ENCODE data around the gene LRRC72.
"Not testable (repeated sequence)": the region's sequence is repeated elsewhere in the genome, so short reads cannot be mapped to it uniquely, and the experiment has no call there.

LRRC72 gene

DNA sequence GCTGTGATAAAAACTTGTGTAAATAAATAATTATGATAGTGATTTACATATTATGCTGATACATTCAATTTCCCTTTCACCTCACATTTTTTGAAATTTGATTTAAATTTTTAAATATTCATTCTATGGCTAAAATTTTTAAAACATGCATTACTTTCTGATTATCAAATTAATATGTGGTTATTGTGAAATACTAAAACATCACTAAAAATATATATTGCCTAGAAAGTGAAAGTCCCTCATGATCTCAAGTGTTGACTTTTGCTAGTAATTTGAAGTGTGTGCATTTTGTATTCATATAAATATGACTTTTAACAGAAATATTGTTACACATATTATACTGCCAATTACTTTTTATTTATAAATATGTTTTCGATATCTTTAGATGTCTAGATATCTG, 3.1 kb downstream of the LRRC72 start:
- DNase-seq: no peak

DNA sequence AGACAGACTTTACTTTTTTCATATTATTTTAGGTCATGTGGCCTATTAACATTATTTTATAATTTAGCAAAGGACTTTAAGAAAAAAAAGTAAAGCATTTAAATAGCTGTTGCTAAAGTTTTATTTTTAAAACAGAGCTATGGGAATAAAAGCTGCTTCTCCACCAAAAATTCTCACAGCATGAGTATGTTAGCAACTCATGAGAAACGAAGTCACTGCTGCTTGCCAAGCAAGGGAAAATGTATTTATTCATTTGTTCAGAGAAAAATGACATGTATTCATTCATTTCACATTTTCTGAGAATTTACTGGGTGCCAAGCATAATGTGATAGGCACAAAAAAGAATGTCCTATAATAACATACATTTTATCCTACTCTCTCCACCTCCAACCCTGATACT, 5.1 kb downstream of the LRRC72 start:
- no peak for DNase-seq

DNA sequence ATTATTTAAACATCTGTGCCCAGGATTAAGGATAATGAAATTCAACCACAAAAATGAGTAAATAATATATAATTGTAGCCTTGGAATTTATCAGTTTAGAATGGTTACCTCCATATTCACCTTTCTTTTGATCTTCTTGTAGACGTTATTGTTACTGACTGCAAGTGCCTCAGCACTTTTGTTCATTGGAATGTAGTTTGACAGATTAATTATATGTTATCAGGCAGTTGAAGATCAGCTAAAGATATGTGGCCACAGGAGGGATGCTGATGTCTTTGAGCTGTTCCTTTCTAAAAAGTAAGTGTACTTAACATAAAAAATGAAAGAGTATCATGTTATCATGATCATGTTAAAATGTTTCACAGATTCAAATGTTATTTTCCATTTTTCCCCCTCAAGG, 5.6 kb downstream of the LRRC72 start:
- no peak for DNase-seq

DNA sequence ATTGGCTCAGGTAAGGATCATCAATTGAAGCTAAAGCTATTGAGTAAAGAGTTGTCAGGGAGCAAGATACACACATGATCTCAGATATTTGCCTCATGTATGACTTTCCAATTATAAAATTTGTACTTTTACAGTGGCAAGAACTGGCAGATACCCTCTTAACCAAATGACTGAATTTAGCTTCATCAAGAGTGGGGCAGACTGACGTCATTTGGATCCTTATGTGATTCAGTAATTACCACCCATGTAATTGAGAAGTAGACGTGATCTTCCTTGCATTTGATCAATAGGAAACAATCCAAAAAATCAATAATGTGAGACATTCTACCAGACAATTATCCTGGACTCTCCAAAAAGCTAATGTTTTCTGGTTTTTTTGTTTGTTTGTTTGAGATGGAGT, 8.9 kb downstream of the LRRC72 start:
- DNase-seq: no peak

DNA sequence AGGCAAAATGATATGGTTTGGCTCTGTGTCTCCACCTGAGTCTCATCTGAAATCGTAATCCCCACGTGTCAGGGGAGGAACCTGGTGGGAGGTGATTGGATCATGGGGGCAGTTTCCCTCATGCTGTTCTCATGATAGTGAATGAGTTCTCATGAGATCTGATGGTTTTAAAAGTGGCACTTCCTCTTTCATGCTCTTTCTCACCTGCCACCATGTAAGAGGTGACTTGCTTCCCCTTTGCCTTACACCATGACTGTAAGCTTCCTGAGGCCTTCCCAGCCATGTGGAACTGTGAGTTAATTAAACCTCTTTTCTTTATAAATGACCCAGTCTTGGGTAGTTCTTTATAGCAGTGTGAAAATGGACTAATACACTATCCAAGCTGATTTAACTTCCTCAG, 13.9 kb downstream of the LRRC72 start:
- not testable (repeated sequence) for DNase-seq

DNA sequence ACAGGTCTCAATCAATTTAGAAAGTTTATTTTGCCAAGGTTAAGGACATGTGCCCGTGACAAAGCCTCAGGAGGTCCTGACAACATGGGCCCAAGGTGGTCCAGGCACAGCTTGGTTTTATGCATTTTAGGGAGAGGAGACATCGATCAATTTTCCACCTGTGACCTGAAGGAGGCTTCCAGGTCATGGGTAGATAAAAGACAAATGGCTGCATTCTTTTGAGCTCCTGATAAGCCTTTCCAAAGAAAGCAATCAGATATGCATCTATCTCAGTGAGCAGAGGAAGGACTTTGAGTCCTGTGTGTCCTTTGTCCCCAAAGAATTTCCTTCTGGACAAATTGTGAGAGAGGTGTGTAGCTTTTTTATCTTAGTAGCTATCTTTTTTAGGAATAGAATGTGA, 15.8 kb downstream of the LRRC72 start:
- no peak for DNase-seq

DNA sequence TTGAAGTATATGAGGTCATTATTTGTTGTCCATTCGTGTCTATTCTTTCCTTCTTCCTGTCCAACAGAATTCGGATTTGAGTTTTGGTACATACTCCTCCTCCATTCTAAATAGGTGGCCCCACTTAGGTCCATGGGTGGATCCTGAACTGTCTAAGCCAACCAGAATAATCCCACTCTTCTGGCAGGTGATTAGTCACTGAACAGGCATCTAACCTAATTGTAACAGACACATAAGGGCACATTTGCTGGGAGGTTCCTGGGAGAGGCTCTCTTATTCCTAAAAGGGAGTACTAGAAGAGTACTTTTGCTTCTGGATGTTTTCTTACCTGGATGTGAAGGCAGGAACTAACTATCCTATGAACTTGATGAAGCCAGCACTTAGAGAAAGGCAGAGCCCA, 16.8 kb downstream of the LRRC72 start:
- DNase-seq: no peak

DNA sequence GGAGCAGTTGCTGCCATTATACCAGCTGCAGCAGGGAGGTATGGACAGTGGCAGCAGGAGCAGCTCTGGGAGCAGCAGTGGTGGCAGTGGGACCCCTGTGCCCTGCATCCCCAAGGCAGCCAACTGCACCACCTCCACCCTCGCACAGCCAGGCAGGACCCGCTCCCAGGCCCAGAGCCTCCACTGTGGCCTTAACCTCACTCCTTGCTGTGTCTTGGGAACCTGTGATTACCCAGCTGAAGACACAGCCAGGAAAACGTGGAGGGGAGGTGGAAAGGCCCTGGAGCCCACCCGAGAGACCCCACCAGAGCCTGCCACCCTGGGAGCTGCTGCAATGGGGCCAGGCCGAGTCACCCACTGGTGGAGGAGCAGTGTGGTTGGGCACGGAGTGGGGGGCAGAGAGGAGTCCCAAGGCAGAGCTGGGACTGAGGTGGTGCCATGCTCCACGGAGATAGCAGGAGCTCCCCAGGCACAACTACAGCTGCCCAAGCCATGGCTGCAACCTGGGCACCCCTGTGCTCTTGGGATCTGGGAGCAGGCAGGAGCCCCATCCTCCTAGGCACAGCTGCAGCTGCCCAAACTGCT, 20.4 kb downstream of the LRRC72 start:
- DNase-seq: no peak

DNA sequence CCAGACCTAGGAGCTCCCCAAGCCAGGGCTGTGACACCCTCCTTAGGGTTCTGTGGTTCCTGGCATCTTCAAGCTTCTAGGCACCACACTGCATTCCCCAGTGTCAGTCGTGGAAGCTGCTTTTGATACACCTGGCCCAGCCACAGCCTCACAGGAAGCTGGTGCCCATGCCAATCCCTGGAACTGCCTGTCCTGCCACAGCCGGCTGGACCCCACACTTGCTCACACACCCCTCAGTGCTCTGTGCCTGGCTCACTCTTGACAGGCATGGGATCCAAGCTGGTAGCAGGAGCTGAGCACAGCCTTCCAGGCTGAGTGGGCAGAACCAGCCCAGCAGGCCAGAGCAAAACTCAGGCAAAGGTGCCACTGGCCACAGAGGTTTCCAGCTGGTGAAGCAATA, 21.8 kb downstream of the LRRC72 start:
- DNase-seq: no peak

DNA sequence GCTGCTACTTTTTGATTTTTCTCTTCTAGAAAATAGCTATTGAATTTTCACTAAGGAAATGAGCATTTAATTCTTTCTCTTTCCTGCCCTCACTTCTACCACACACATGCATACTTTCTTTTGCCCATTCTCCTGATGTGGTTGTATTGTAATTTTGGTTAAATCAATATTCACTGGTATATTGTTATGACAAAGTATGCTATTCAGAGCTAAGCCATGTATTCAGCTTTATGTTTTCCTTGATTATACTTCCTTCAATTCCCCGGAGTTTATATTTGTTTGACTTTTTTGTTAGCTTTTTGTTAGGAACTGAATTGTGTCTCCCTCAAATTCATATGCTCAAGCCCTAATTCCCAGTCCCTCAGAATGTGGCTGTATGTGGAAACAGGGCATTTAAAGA, 24.0 kb downstream of the LRRC72 start:
- DNase-seq: no peak

DNA sequence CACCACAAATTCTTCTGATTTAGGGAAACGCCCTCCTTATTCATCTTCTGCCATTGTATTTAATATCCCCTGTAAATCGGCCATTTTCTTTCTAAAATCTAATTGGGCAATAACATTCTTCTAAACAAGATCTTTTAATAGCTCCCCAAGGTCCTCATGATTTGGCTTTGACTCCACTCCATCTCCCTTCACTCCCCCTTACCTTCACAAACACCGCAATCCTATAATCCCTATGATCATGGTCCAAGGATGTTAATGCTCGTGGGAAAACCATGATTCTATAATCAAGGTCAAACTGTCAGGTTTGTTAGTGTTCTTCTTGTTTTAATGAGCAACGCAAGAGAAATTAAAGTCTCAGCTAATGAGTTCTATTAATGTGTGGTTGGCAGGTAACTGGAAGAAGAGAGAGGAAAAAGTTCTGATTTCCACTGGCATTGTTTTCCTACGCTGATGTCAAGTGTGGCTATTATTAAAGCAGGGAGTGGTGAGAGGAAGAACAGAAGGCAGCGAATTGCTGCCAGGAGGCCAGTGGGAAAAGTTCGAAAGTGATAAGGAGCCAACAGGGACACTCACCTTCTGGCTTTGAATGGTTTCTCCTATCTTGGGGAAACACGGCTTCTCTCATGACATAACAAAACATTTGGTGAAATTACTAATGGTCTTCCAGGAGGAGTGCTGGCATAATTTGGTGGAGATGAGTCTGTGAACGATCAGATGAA, 28.1 kb downstream of the LRRC72 start:
- no peak for DNase-seq

DNA sequence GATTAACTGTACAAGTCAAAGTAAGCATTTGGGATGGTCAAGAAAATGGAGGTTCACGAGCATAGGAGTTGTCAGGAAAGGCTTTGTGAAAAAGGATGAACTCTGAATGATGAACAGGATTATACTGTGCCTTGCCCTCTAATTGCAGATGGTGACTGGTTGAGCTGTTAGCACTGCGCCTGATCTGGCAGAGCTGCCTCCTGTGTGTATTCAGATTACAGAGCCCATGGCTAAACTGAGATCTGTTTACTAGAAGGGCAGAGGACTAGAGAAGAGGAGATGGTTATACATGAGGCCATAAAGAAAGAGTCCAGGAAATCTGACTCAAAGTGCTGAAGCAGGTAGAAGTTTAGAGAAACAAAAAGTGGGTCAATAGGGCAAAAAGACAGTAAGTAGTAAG, 29.7 kb downstream of the LRRC72 start:
- no peak for DNase-seq

DNA sequence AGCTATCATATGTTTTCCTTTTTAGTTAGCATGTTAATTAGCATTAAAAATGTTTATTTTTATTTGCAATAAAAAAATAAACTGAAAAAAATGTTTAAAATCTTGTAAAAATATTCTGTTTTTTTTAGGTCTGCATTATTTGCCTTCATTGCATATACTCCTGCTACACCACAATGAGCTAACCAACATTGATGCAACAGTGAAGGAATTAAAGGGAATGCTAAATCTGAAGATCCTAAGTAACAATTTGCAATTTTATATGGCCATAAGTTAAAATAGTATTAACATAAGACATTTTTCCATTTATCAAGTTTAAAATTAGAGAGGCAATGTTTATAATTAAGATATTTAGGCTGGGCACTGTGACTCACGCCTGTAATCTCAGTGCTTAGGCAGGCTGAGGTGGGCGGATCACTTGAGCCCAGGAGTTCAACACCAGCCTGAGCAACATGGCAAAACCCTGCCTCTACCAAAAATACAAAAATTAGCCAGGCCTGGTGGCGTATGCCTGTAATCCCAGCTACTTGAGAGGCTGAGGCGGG, 32.2 kb downstream of the LRRC72 start:
- DNase-seq: no peak

DNA sequence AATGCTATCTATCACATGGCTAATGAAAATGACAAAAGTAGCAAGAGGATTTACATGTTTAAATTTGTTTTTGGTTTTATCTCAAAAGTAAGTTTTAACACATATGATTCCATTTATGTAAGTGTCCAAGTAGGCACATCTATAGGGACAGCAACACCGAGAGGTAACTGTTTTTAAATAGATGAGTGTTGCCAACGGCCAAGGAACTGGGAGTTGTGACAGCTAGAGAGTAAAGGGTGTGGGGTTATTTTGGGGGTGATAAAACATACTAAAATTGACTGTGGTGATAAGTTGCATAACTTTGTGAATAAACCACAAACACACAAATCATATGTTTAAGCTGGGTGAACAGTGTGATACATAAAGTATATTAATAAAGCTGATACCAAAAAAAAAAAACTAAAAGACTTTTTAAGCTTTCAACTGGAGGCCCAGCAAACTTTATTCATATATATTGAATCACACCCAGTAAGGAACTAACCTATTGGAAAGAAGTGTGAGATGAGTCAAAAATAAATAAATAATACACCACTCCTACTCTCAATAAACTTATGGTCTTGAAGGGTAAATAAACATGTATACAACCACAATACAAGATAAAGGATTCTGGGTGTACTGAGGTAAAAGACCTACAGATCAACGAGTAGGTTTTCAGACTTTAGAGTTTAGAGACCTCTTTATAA, 33.0 kb downstream of the LRRC72 start:
- no peak for DNase-seq

DNA sequence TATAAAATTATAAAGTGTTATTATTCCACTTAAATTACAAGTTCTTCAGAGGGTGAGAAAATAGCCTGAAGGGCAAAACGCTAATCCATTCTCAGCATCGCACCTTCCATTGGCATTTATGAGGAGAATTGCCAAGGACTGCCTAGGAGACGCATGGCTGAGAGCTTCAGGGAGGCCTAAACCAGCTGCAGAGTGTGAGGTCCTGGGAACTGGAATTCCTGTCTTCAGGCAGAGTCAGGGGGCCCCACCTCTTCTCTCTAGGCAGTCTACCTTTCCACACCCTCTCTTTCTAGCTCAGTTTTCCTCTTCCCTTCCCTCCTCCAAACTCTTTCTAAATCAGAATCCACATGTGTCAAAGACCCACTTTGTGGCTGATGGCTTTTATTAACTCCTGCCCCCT, 35.3 kb downstream of the LRRC72 start:
- no peak for DNase-seq

DNA sequence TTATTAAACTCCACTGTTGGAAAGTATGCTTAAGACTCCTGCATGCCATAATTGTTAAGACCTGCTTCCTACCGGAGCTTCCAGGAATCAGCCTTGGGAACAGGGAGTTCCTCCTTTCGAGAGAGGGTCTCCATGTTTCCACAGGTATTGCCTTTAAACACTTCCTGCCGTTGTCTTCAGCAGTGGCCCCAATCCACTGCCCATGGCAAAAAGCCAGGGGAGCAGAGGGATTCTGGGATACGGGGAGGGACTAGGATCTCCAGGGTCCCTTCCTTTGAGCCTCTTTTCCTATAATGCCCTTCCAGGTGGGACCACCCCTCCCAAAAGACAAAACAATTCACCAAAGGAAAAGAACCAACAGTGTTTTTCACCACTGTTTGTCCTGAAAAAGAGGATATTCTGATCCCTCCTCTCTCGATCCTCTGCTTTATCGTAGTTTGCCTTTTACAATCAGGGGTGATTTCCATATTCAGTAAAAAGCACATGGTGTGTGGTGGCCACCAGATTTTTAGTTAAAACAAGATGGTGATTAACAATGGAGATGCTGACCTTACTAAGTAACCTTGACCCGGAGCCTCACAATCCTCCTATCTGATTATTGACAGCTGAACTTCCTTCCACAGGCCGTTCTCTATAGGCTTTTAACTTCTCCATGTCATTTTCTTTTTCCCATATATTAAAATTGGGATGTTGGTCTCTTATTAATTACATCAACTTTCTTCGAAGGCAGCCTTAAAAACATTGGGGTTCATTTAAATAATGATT, 36.0 kb downstream of the LRRC72 start:
- no peak for DNase-seq

DNA sequence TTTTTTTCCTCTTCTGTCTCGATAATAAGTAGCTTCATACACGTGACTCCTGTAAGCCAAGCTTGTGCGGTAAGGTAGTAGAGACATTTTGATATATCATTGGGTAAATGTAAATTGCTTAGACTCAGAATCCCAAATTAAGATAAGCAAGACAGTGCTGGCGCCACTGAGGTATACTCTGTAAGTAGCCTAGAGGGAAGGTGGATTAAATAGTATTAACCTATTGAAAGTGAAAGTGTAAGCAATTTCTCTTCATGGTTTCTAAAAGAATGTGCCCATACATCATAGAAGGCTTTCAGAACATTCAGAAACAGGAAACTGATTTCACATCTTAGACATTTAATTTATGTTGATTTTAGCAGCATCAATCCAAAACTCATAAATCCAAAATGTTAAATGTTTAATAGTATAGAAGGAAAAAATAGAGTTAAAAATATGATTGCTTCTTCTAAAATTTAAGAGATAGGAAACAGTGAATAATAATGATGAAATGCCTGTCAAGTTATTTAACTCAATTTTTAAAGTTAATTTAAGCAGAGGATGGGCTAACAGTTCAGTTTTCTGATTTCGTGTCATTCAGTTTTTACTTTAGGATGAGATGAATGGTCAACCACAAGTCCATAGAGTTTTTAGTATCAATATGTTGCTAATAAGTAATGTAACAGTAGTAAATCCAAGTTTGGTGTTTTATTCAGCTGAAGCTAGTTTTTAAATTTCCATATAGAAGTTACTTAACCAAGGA, 36.8 kb downstream of the LRRC72 start:
- no peak for DNase-seq

DNA sequence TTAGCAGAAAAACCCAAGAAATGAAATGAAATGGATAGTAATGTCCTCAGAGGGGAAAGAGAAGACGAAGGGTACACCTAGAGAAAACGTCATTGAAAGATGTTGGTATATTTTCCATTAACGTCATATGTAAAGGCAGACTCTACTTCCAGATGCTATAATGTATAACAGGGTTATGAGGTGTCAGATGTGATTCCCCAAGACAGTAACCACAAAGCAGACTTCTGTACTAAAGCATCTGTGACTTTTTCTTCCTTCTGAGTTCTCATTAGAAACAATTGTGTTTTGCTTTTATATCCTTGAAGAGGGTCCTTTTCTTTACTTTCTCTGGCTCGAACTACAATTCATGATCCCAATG, 37.4 kb downstream of the LRRC72 start:
- DNase-seq: no peak

DNA sequence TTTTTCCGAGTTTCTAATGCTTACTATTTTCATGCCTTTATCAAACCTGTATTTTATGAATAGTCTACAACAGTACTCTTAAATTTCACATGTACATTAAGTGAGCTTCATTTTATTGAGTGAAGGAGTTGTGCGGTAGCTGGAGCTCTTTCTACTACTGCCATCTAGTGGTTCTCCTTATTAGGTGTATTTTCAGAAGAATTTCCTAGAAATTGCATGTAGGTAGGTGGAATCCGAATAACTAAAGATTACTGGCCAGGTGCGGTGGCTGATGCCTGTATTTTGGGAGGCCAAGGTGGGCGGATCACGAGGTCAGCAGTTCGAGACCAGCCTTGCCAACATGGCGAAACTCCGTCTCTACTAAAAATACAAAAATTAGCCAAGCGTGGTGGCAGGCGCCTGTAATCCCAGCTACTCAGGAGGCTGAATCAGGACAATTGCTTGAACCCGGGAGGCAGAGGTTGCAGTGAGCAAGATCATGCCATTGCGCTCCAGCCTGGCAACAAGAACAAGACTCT, 38.3 kb downstream of the LRRC72 start:
- DNase-seq: peak in 1 of 14 donors; percentile 5

DNA sequence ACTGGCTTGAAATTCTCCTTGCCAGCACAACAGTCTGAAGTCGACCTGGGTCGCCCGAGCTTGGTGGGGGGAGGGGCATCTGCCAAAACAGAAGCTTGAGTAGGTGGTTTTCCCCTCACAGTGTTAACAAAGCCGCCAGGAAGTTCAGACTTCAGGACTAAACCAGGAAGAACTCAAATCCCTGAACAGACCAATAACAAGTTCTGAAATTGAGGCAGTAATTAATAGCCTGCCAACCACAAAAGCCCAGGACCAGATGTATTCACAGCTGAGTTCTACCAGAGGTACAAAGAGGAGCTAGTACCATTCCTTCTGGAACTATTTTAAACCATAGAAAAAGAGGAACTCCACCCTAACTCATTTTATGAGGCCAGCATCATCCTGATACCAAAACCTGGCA, 45.3 kb downstream of the LRRC72 start:
- no peak for DNase-seq

DNA sequence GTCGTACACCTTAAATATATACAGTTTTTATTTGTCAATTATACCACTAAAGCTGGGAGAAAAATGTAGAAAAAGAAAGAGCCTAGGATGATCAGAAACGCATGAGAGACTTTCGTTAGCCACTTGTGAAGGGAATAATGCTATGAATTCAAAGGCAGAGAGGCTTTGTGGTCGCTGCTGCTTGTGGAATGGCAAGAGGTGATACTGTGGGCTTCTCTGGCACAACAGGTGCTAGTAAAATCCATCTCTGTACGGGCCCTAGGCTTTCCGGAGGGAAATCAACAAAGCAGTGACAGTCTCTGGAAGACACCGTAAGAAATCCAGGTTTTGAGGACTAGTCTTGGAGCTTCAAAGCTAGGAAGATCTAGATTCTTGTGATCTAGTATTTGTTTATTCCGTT, 52.6 kb downstream of the LRRC72 start:
- no peak for DNase-seq

DNA sequence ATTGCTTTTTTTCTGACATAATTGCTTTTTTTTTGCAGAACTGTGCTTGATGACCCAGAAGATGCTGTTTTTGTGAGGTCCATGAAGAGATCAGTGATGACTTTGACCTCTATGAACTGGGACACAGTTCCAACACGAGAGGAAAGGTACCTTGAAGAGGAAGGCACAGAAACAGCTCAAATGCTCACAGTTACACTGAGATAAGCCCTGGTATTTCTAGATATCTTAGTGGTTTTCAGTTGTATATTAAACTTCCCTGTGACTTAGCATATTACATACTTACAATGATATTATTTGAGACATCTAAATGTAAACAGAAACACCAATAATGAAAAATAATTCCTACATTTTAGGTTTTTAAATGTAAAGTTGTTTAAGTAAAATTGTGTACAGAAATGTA, 54.7 kb downstream of the LRRC72 start:
- DNase-seq: no peak

All from C1 segment of cervical spinal cord (tissue), 14 donors.